ENCODE data around the gene C16orf96. TPM values are rescaled to one million over a fixed set of nuclear protein-coding genes. Genes with fewer than 3 reads are reported as not detected.

C16orf96 gene
- total and polyA plus RNA-seq, 2 of the 13 experiments (the other 11 are each of a cell fraction or from before 2014, with no cell fraction given), result 0.03 TPM; not detected in 1

DNA sequence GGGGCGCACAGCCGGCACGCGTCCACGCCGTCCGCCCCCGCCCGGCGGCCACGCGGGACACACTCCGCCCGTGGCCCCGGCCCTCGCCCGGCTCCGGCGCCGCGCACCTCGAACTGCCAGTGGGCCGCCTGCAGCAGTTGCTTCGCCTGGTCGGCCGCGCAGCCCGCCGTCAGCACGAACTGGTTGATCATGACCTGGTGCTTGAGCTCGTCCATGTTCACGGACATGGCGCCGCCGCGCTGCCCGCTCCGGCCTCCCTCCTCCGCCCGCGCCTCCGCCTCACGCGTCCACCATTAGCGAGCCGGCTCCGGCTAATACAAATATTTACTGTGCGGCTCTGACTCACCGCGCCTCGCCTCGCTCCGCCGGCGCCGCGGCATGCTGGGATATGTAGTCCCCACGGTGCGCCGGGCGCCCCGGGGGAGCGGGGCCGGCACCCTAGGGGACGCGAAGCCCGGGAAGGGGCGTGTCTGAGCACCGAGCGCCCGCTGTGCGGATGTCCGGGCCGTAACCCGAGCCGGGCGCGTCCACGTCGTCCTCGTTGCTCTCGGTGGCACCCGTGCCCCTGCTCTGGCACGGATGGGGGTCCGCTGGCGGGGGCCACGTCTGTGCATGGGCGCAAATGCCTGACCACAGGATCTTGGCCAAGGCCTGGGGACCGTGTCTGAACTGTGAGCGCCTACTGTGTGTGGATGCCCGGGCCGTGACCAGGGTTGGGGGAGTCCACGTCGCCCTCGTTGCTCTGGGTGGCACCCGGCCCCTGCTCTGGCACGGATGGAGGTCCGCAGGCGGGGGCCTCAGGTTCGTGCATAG is 58.6 kb downstream of the C16orf96 start, which contains the start of gene UBALD1 (continued):
- TF ChIP-seq, protein P1, sequence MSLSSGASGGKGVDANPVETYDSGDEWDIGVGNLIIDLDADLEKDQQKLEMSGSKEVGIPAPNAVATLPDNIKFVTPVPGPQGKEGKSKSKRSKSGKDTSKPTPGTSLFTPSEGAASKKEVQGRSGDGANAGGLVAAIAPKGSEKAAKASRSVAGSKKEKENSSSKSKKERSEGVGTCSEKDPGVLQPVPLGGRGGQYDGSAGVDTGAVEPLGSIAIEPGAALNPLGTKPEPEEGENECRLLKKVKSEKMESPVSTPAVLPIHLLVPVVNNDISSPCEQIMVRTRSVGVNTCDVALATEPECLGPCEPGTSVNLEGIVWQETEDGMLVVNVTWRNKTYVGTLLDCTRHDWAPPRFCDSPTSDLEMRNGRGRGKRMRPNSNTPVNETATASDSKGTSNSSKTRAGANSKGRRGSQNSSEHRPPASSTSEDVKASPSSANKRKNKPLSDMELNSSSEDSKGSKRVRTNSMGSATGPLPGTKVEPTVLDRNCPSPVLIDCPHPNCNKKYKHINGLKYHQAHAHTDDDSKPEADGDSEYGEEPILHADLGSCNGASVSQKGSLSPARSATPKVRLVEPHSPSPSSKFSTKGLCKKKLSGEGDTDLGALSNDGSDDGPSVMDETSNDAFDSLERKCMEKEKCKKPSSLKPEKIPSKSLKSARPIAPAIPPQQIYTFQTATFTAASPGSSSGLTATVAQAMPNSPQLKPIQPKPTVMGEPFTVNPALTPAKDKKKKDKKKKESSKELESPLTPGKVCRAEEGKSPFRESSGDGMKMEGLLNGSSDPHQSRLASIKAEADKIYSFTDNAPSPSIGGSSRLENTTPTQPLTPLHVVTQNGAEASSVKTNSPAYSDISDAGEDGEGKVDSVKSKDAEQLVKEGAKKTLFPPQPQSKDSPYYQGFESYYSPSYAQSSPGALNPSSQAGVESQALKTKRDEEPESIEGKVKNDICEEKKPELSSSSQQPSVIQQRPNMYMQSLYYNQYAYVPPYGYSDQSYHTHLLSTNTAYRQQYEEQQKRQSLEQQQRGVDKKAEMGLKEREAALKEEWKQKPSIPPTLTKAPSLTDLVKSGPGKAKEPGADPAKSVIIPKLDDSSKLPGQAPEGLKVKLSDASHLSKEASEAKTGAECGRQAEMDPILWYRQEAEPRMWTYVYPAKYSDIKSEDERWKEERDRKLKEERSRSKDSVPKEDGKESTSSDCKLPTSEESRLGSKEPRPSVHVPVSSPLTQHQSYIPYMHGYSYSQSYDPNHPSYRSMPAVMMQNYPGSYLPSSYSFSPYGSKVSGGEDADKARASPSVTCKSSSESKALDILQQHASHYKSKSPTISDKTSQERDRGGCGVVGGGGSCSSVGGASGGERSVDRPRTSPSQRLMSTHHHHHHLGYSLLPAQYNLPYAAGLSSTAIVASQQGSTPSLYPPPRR (CRISPR knock-in tag; IDR thresholded peaks at IDR 0.05; ENCODE audit: borderline replicate concordance), result peak; percentile 74; the same call in 1 of the 2 replicates
- TF ChIP-seq HES4 (CRISPR knock-in tag; IDR thresholded peaks at IDR 0.05; ENCODE audit: borderline replicate concordance), result 0 out of 2 replicates have a peak, but pooled peaks have one; percentile 16
- TF ChIP-seq ZNF75D (CRISPR knock-in tag; IDR thresholded peaks at IDR 0.05; ENCODE audit: borderline replicate concordance), result no peak
- no peak for TF ChIP-seq KLF11 (CRISPR knock-in tag; IDR thresholded peaks at IDR 0.05)
- no peak for TF ChIP-seq ZNF839 (CRISPR knock-in tag; IDR thresholded peaks at IDR 0.05; ENCODE audit: borderline replicate concordance)
- TF ChIP-seq SMC3 (IDR thresholded peaks at IDR 0.05; ENCODE audit: low read length), result no peak
- no peak for TF ChIP-seq SNRNP70 (IDR thresholded peaks at IDR 0.05; ENCODE audit: low read depth, low read length)
- TF ChIP-seq IKZF1 (IDR thresholded peaks at IDR 0.05), result no peak
- TF ChIP-seq NR2F2 (IDR thresholded peaks at IDR 0.05; ENCODE audit: borderline replicate concordance, low read depth), result no peak
- TF ChIP-seq, protein P2, sequence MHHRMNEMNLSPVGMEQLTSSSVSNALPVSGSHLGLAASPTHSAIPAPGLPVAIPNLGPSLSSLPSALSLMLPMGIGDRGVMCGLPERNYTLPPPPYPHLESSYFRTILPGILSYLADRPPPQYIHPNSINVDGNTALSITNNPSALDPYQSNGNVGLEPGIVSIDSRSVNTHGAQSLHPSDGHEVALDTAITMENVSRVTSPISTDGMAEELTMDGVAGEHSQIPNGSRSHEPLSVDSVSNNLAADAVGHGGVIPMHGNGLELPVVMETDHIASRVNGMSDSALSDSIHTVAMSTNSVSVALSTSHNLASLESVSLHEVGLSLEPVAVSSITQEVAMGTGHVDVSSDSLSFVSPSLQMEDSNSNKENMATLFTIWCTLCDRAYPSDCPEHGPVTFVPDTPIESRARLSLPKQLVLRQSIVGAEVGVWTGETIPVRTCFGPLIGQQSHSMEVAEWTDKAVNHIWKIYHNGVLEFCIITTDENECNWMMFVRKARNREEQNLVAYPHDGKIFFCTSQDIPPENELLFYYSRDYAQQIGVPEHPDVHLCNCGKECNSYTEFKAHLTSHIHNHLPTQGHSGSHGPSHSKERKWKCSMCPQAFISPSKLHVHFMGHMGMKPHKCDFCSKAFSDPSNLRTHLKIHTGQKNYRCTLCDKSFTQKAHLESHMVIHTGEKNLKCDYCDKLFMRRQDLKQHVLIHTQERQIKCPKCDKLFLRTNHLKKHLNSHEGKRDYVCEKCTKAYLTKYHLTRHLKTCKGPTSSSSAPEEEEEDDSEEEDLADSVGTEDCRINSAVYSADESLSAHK (CRISPR knock-in tag; IDR thresholded peaks at IDR 0.05; ENCODE audit: borderline replicate concordance), result no peak
- peak; percentile 35; the same call in 1 of the 2 replicates for TF ChIP-seq SOX5 (CRISPR knock-in tag; IDR thresholded peaks at IDR 0.05; ENCODE audit: borderline replicate concordance)
- TF ChIP-seq, protein P3, sequence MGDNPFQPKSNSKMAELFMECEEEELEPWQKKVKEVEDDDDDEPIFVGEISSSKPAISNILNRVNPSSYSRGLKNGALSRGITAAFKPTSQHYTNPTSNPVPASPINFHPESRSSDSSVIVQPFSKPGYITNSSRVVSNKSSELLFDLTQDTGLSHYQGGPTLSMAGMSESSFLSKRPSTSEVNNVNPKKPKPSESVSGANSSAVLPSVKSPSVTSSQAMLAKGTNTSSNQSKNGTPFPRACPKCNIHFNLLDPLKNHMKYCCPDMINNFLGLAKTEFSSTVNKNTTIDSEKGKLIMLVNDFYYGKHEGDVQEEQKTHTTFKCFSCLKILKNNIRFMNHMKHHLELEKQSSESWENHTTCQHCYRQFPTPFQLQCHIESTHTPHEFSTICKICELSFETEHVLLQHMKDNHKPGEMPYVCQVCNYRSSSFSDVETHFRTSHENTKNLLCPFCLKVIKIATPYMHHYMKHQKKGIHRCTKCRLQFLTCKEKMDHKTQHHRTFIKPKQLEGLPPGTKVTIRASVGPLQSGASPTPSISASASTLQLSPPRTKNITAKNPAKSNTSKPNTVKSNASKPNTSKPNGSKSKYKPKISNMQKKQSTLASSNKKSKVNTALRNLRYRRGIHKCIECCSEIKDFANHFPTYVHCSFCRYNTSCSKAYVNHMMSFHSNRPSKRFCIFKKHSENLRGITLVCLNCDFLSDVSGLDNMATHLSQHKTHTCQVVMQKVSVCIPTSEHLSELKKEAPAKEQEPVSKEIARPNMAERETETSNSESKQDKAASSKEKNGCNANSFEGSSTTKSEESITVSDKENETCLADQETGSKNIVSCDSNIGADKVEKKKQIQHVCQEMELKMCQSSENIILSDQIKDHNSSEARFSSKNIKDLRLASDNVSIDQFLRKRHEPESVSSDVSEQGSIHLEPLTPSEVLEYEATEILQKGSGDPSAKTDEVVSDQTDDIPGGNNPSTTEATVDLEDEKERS (CRISPR knock-in tag; IDR thresholded peaks at IDR 0.05), result no peak
- TF ChIP-seq ZNF746 (CRISPR knock-in tag; IDR thresholded peaks at IDR 0.05), result peak; percentile 66; the same call in 1 of the 2 replicates
- peak; percentile 93 for TF ChIP-seq POLR2G (IDR thresholded peaks at IDR 0.05; ENCODE audit: low read depth, low read length)
- TF ChIP-seq RBM22 (optimal IDR thresholded peaks at IDR 0.05; ENCODE audit: low read length), result no peak
- TF ChIP-seq FIP1L1 (IDR thresholded peaks at IDR 0.05; ENCODE audit: borderline replicate concordance, insufficient read depth, low read depth, low read length), result no peak
- TF ChIP-seq ETV6 (CRISPR knock-in tag; conservative IDR thresholded peaks at IDR 0.05), result 0 out of 2 replicates have a peak, but pooled peaks have one; percentile 58
- no peak for TF ChIP-seq MTF2 (CRISPR knock-in tag; IDR thresholded peaks at IDR 0.05; ENCODE audit: borderline replicate concordance)
- TF ChIP-seq PCBP2 (optimal IDR thresholded peaks at IDR 0.05; ENCODE audit: low read depth, low read length, poor library complexity, severe bottlenecking), result no peak

All from HepG2 (cell line).